HAP-1 (cell line): ENCODE results near the gene FBN3.

ENCODE experiments used
- DNase-seq, 2 experiments: peaks; one replicate each; pipeline ENCODE4 v3.0.0-alpha.2; 2016 to 2020; ENCODE audit warnings: low spot score in 2 of 2
- H3K27me3 ChIP-seq: fragments of 250-450 bp; sonication (Bioruptor Pico); 2 replicates; pipeline ENCODE4 v1.5.1; 2020; ENCODE audit warnings: low read depth, mild to moderate bottlenecking, moderate library complexity
- H3K36me3 ChIP-seq: fragments of 250-450 bp; sonication (Bioruptor Pico); replicated peaks from 2 replicates; pipeline ENCODE4 v1.5.1; 2020; ENCODE audit warnings: mild to moderate bottlenecking
- H3K4me1 ChIP-seq: fragments of 250-450 bp; sonication (Bioruptor Pico); 2 replicates; pipeline ENCODE4 v1.5.1; 2020; ENCODE audit warnings: mild to moderate bottlenecking
- H3K4me3 ChIP-seq: fragments of 250-450 bp; sonication (Bioruptor Pico); 2 replicates; pipeline ENCODE4 v1.5.1; 2020; ENCODE audit warnings: mild to moderate bottlenecking, moderate library complexity
- H3K9me3 ChIP-seq: fragments of 250-450 bp; sonication (Bioruptor Pico); 2 replicates; pipeline ENCODE4 v1.5.1; 2020; ENCODE audit warnings: mild to moderate bottlenecking, moderate library complexity
- in situ Hi-C: fragments of 300-500 bp; cut with MboI; formaldehyde crosslinking; loops from 3 replicates; pipeline ENCODE4 v1.14.3; 2020; ENCODE audit warnings: low sequenced_read_pairs, inconsistent platforms, mixed read lengths

Gene FBN3

DNA sequence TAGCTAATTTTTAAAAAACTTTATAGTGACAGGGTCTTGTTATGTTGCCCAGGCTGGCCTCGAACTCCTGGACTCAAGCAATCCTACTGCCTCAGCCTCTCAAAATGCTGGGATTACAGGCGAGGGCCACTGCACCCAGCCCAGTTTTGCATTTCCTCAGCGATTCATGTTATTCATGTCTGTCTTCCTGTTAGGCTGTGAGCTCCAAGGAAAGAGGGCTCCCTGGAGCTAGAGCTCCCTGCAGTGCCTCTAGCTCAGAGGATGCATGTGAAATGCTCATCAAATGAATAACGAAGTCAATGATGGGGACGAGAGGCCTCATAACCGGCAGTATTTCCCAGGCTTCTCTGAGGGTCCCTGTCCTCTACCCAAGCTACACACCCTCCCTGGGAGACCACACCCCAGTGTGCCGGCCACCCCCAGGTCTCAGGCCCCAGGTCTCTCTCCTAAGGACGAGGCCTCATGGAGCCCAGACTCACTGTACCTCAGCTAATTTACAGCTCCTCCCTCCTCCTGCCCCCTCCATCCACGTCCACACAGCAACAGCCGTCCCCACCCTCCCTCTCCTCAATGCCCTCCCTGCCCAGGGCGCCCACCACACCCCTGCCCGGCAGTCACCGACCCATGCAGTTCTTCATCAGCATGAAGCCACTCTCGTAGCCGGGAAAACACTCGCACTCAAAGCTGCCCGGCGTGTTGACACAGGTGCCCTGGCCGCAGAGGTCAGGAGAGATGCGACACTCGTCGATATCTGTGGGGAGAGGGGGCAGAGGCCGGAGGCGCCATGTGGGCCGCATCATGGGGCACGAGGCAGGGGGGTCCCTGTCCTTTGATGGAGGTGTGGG lies 28.5 kb downstream of the FBN3 start:
- in situ Hi-C loops, result no loop called here
- H3K4me3 ChIP-seq, result no peak overlapping the region
- no peaks in the 10 kb centered on the region for H3K9me3 ChIP-seq
- no peaks in the 10 kb centered on the region for H3K36me3 ChIP-seq
- H3K4me1 ChIP-seq, result no peaks in the 10 kb centered on the region
- DNase-seq, result no peak
- H3K27me3 ChIP-seq, result no peaks in the 10 kb centered on the region

DNA sequence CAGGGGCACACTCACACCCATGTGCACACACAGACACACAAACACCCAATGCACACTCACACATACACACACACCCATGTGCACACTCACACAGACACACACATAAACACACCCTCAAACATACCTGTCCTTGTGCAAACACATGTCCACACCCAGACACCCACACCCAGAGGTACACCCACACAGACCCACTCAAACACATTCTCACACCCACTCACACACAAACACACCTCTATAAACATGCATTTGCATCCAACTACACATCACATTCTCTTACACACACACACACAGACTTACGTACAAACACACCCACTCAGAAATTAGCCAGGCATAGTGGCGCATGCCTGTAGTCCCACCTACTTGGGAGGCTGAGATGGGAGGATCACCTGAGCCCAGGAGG lies 31.4 kb downstream of the FBN3 start:
- H3K9me3 ChIP-seq, result no peaks in the 10 kb centered on the region
- no peak overlapping the region for H3K4me3 ChIP-seq
- in situ Hi-C loops, result no loop called here
- no peaks in the 10 kb centered on the region for H3K4me1 ChIP-seq
- DNase-seq, result no peak
- H3K27me3 ChIP-seq, result no peaks in the 10 kb centered on the region; the same call in 1 of the 2 replicates
- no peaks in the 10 kb centered on the region for H3K36me3 ChIP-seq

DNA sequence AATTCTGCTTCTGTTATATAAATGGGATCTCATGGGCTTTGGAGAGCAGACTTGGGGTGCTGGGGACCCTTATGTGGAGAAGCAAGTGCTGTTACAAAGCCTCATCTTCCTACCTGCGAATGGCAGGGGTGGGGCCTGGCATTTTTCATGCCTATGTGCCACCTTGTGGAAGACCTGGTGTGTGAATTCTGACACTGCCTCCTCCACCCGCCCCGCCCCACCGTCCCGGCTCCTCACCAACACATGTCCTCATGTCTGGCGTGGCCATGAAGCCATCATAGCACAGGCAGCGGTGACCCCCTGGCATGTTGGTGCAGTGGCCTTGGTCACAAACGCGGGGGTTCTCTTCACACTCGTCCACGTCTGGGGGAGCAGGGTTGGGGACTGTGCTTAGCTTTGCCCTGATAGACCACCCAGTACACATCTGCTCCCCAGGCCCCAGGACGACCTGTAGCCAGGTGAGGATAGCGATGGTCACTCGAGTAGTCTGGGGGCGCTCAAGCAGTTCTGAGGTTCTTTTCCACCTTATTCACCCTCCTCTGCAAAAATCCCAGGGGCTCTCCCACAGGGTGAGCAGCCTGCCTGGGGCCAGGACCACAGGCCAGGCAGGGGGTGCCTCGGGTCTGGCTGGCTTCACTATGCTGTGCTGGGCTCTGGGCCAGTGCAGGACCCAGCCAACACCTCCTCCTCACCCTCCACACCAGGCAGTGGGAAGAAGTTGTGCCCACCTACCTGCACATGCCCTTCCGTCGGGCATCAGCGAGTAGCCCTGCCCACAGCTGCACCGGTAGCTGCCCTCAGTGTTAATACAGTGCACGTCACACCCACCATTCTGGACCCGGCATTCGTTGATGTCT lies 32.7 kb downstream of the FBN3 start:
- no peak for DNase-seq
- Histone ChIP-seq H3K36me3 (no peaks in the 10 kb centered on the region), H3K4me3 (no peak overlapping the region), H3K27me3 (no peaks in the 10 kb centered on the region; the same call in 1 of the 2 replicates), H3K4me1 (no peaks in the 10 kb centered on the region), H3K9me3 (no peaks in the 10 kb centered on the region)
- in situ Hi-C loops, result no loop called here

DNA sequence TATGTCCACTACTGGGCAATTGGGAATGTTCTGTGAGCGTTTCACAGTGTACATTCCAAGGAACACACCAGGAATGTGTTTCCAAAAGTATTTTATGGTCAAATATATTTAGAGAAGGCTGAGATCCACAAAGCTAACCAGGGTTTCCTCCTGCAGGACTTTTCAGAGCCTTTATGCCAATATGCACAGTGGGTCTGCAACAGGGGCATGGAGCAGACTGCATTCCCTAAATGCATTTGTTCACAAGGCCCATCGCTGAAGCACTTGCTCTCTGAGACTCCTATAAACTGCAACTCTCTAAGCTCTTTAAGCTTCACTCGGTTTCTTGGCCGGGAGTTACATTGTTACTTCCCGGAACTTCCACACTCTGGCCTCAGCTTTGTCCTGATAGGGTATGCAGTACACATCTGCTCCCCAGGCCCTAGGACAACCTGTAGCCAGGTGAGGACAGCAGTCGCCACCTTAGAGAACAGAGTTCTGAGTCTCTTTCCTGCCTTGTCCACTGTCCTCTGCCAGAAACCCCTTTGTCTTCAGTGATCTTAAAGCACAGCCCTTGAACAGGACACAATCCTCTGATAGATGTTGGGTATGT lies 33.5 kb downstream of the FBN3 start:
- no peaks in the 10 kb centered on the region for H3K4me1 ChIP-seq
- no peaks in the 10 kb centered on the region for H3K9me3 ChIP-seq
- H3K4me3 ChIP-seq, result no peak overlapping the region
- H3K27me3 ChIP-seq, result no peaks in the 10 kb centered on the region; the same call in 1 of the 2 replicates
- no peaks in the 10 kb centered on the region for H3K36me3 ChIP-seq
- in situ Hi-C loops, result no loop called here
- no peak for DNase-seq

DNA sequence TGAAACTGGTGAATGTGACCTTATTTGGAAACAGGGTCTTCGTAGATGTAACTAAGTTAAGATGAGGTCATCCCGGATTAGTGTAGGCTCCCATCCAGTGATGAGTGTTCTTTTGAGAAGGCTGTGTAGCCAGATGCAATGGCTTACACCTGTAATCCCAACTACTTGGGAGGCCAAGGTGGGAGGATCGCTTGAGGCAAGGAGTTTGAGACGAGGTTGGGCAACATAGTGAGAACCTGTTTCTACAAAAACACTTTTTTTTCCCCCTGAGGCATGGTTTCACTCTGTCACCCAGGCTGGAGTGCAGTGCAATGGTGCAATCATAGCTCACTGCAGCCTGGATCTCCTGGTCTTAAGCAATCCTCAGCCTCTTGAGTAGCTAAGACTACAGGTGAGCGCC lies 36.4 kb downstream of the FBN3 start:
- in situ Hi-C loops, result no loop called here
- Histone ChIP-seq H3K27me3 (no peaks in the 10 kb centered on the region; the same call in 1 of the 2 replicates), H3K4me1 (no peaks in the 10 kb centered on the region), H3K9me3 (no peaks in the 10 kb centered on the region), H3K36me3 (no peaks in the 10 kb centered on the region), H3K4me3 (no peak overlapping the region)
- DNase-seq, result no peak

DNA sequence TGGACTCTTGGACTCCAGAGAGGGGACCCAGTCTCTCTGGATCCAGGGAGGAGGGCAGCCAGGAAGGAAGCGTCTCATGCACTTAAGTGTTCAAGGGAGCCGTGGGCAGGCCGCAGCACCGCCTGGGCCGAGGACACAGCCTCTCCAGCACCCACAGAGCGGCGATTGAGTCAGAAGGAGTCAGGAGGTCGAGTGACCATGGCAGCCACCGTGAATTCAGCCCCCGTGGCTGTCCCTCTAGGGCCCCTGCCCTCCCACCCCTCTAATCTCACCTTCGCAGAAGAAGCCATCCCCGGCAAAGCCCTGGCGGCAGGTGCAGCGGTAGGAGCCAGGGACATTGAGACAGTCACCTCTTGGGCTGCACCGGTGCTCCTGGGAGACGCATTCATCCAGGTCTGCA lies 38.0 kb downstream of the FBN3 start:
- in situ Hi-C loops, result no loop called here
- no peak for DNase-seq
- H3K4me3 ChIP-seq, result no peak overlapping the region
- H3K36me3 ChIP-seq, result no peaks in the 10 kb centered on the region
- H3K4me1 ChIP-seq, result no peaks in the 10 kb centered on the region
- no peaks in the 10 kb centered on the region for H3K9me3 ChIP-seq
- H3K27me3 ChIP-seq, result no peaks in the 10 kb centered on the region; the same call in 1 of the 2 replicates

DNA sequence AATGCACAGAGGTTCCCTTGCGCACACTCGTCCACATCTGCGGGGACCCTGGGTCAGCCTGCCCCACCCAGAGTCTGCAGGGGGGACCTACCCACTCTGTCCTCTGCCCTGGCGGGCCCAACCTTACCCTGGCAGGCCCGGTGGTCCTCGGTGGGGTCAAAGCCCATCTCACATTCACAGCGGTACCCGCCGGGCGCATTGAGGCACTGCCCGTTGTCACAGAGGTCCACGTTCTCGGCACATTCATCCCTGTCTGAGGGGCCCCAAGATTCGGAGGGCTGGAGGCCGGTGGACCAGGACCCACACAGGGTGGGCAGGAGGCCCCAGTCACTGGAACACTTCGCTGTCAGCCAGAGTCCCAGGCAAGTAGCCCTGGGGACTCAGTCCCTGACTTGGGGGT lies 38.5 kb downstream of the FBN3 start:
- in situ Hi-C loops, result no loop called here
- H3K27me3 ChIP-seq, result no peaks in the 10 kb centered on the region; the same call in 1 of the 2 replicates
- no peak for DNase-seq
- no peak overlapping the region for H3K4me3 ChIP-seq
- no peaks in the 10 kb centered on the region for H3K9me3 ChIP-seq
- H3K4me1 ChIP-seq, result no peaks in the 10 kb centered on the region
- no peaks in the 10 kb centered on the region for H3K36me3 ChIP-seq

DNA sequence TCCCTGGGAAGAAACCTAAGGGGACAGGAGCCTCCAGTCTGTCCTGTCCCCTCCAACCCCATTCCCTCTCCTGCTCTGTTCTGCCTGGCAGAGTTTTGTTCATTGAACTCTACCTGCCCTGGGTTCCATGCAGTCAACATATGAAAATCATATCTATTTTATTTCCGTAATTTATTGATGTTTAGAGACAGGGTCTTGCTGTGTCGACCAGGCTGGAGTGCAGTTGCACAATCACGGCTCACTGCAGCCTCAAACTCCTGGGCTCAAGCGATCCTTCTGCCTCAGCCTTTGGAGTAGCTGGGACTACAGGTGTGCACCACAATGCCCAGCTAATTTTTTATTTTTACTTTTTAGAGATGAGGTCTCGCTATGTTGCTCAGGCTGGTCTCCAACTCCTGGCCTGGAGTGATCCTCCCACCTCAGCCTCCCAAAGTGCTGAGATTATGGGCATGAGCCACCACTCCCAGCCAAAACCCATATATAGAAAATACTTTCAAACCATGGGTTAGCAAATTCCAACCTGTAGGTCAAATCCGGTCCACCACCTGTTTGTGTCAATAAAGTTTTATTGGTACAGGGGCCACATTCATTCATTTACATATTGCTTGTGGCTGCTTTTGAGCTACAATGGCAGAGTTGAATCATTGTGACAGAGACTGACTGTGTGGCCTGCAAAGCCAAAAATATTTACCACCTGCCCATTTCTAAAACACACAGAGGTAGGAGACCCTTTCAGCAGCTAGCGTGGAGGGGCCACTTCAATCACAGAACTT lies 39.3 kb downstream of the FBN3 start:
- no peak for DNase-seq
- Histone ChIP-seq H3K4me3 (no peak overlapping the region), H3K36me3 (no peaks in the 10 kb centered on the region), H3K4me1 (no peaks in the 10 kb centered on the region), H3K9me3 (no peaks in the 10 kb centered on the region), H3K27me3 (no peaks in the 10 kb centered on the region; the same call in 1 of the 2 replicates)
- in situ Hi-C loops, result no loop called here

DNA sequence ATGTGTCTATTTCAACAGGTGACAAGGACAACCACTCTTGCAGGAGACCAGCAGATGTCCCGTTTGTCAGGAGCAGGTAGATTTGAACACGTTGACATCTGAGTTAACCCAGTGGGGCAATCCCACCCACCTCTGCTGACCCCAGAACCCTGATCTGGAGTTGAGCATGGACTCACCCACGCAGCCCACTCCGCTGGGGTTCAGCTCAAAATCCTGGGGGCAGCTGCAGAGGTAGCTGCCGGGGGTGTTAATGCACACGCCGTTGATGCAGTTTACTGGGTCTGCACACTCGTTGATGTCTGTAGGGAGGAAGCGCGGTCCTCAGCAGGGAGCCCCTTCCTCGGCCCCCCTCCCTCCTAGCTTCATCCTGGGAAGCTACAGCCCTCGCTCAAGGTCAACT lies 39.9 kb downstream of the FBN3 start:
- in situ Hi-C loops, result no loop called here
- Histone ChIP-seq H3K27me3 (no peaks in the 10 kb centered on the region; the same call in 1 of the 2 replicates), H3K36me3 (no peaks in the 10 kb centered on the region), H3K4me1 (no peaks in the 10 kb centered on the region), H3K4me3 (no peak overlapping the region), H3K9me3 (no peaks in the 10 kb centered on the region)
- DNase-seq, result no peak

DNA sequence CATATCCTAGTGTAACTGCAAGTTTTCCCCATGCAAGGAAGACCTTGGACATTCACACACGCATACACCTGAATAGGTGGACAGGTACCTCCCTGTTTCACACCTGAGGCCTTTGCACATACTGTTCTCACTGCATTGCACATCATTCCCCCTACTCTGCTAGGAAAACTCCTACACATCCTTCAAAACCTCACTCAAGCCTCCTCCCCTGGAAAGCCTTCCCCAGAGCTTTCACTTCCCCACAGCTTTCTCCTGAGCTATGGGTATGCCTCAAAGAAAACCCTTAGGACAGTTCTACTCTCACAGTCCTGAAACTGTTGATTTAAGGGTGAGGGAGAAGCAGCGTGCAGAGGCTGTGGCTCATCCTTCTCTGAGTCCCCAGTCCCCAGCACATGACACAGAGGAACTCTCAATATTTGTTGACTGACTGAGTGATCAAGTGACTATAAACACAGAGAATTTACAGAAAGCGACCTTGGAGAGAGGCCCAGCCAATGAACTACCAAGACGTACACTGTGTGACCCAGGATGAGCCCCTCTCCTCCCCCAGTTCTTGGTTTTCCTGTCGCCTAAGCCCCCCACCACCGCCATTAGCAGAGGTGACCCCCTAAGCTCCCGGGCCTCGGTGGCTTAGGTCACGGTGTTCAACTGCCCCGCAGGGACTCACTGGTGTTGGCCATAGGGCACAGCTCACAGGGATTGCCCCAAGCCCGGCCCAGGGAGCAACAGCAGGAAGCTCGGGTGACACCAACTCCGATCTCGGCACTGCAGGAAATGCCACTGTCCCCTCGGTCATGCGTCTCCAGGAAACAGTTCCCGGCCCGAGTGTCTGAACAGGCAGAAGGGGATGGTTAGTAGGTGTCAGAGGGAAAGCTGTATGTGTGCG lies 40.6 kb downstream of the FBN3 start:
- in situ Hi-C loops, result no loop called here
- H3K4me1 ChIP-seq, result no peaks in the 10 kb centered on the region
- no peak overlapping the region for H3K4me3 ChIP-seq
- H3K9me3 ChIP-seq, result no peaks in the 10 kb centered on the region
- no peak for DNase-seq
- no peaks in the 10 kb centered on the region; the same call in 1 of the 2 replicates for H3K27me3 ChIP-seq
- no peaks in the 10 kb centered on the region for H3K36me3 ChIP-seq

DNA sequence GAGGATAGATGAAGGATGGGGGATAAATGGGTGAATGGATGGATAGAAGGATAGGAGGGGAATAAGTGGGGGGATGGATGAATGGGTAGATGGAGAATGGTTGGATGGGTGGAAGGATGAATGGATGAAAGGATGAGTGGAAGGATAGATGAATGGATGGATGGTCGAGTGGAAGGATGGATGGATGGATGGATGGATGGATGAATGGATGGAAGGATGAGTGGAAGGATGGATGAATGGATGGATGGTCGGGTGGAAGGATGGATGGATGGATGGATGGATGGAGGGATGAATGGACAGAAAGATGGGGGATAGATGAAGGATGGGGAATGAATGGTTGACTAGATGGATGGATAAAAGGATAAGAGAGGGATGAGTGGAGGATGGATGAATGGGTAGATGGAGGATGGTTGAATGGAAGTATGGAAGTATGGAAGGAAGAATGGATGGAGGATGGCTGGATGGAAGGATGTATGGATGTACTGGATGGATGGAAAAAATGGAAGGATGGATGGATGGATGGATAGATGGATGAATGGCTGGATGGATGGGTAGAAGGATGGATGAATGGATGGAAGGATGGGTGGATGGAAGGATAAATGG lies 42.0 kb downstream of the FBN3 start:
- H3K9me3 ChIP-seq, result no peaks in the 10 kb centered on the region

DNA sequence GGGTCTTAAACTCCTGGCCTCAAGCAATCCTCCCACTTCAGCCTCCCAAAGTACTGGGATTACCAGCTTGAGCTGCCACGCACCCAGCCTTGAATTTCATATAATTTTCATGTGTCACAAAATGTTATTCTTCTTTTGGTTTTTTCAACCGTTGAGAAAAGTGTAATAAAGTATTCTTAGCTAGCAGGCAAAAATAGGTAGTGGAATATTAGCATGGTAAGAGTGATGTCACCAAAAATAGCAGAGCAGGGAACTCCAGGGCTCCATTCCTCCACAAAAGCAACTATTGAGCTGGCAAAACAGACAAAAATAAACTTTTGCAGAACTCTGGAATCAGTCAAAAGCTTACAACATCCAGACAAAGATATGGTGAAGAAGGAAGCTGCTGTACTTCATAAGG lies 43.9 kb downstream of the FBN3 start:
- no peaks in the 10 kb centered on the region for H3K9me3 ChIP-seq
- in situ Hi-C loops, result no loop called here
- no peak overlapping the region for H3K4me3 ChIP-seq
- H3K27me3 ChIP-seq, result no peaks in the 10 kb centered on the region
- H3K4me1 ChIP-seq, result no peaks in the 10 kb centered on the region
- H3K36me3 ChIP-seq, result no peaks in the 10 kb centered on the region
- no peak for DNase-seq

More for the DNA sequence above, 42.0 kb downstream of the FBN3 start:
- Histone ChIP-seq H3K36me3 (no peaks in the 10 kb centered on the region), H3K4me3 (no peak overlapping the region), H3K4me1 (no peaks in the 10 kb centered on the region), H3K27me3 (no peaks in the 10 kb centered on the region)
- DNase-seq, result no peak
- in situ Hi-C loops, result no loop called here
